COR-L47 (cell line): ENCODE data around the gene DSC2.

Source experiments
- DNase-seq: peaks from one replicate; lab custom pipeline; 2025; lab: John Stamatoyannopoulos, UW

The DSC2 gene

GRCh38 chr18:31098878-31099277 lies 3.3 kb downstream of the DSC2 start:
- no peak for DNase-seq

GRCh38 chr18:31097666-31098065 lies 4.6 kb downstream of the DSC2 start:
- no peak for DNase-seq

GRCh38 chr18:31093880-31094279 lies 8.3 kb downstream of the DSC2 start:
- no peak for DNase-seq

GRCh38 chr18:31093294-31093693 lies 8.9 kb downstream of the DSC2 start:
- no peak for DNase-seq

- no peak for DNase-seq
These were observed 10.9 kb downstream of the DSC2 start for GRCh38 chr18:31091350-31091749.

- no peak for DNase-seq
These were observed 13.7 kb downstream of the DSC2 start for GRCh38 chr18:31088532-31088931.

- no peak for DNase-seq
These were observed 22.2 kb downstream of the DSC2 start for GRCh38 chr18:31079973-31080372.

GRCh38 chr18:31077878-31078277 lies 24.3 kb downstream of the DSC2 start:
- DNase-seq, result no peak

GRCh38 chr18:31072175-31072574 lies 30.0 kb downstream of the DSC2 start:
- no peak for DNase-seq

GRCh38 chr18:31070206-31070605 lies 32.0 kb downstream of the DSC2 start:
- DNase-seq, result no peak

- DNase-seq, result no peak
These were observed 36.0 kb downstream of the DSC2 start for GRCh38 chr18:31066266-31066665.

GRCh38 chr18:31065036-31065773 lies 37.0 kb downstream of the DSC2 start:
- no peak for DNase-seq

GRCh38 chr18:31064130-31064529 lies 38.1 kb downstream of the DSC2 start:
- no peak for DNase-seq

GRCh38 chr18:31061945-31062344 lies 40.3 kb downstream of the DSC2 start:
- no peak for DNase-seq

- DNase-seq, result no peak
These were observed 43.3 kb downstream of the DSC2 start for GRCh38 chr18:31058897-31059296.

GRCh38 chr18:31057917-31058316 lies 44.3 kb downstream of the DSC2 start:
- no peak for DNase-seq

- no peak for DNase-seq
These were observed 45.2 kb downstream of the DSC2 start for GRCh38 chr18:31057051-31057450.

- DNase-seq, result no peak
These were observed 45.9 kb downstream of the DSC2 start for GRCh38 chr18:31056296-31056695.

GRCh38 chr18:31050635-31051034 lies 51.6 kb downstream of the DSC2 start:
- DNase-seq, result no peak

GRCh38 chr18:31049189-31049588 lies 53.0 kb downstream of the DSC2 start:
- peak; percentile 89 for DNase-seq

- no peak for DNase-seq
These were observed 54.0 kb downstream of the DSC2 start for GRCh38 chr18:31048216-31048615.

GRCh38 chr18:31046916-31047315 lies 55.3 kb downstream of the DSC2 start:
- DNase-seq, result no peak

GRCh38 chr18:31045599-31045998 lies 56.6 kb downstream of the DSC2 start:
- no peak for DNase-seq

GRCh38 chr18:31044926-31045325 lies 57.3 kb downstream of the DSC2 start:
- no peak for DNase-seq
